SK-N-MC (cell line): ENCODE data around the gene MATN4.
A peak's percentile ranks its signal among the peaks of the same experiment; 100 is the strongest.

Source experiments
- DNase-seq: peaks from one replicate; pipeline ENCODE4 v3.0.0-alpha.2; 2011; ENCODE audit warnings: low read depth, low spot score
- H3K27ac ChIP-seq: fragments of 200-600 bp; sonication (generic); 2 replicates; pipeline ENCODE4 v1.5.1; 2016; ENCODE audit warnings: mixed run types
- H3K36me3 ChIP-seq: fragments of 200-600 bp; sonication (generic); 2 replicates; pipeline ENCODE4 v1.6.1; 2017; ENCODE audit warnings: antibody characterized with exemption, low read length, mixed read lengths; ENCODE audit not compliant: insufficient read depth
- H3K4me3 ChIP-seq: fragments of 200-600 bp; sonication (generic); 2 replicates; pipeline ENCODE4 v1.5.1; 2016
- H3K9ac ChIP-seq: fragments of 200-600 bp; sonication (generic); 2 replicates; pipeline ENCODE4 v1.8.0; 2017; ENCODE audit warnings: mixed run types, mixed read lengths; ENCODE audit not compliant: insufficient read length
- H3K9me3 ChIP-seq: fragments of 200-600 bp; sonication (generic); 2 replicates; pipeline ENCODE4 v1.6.1; 2017; ENCODE audit warnings: low read depth, mild to moderate bottlenecking, antibody characterized with exemption, low read length, moderate library complexity, mixed read lengths
- EZH2 ChIP-seq: fragments of 200-600 bp; sonication (generic); IDR thresholded peaks from one replicate; pipeline ENCODE4 v1.6.1; 2017; ENCODE audit warnings: antibody characterized with exemption
- FOXP2 ChIP-seq: optimal IDR thresholded peaks from 2 replicates; pipeline ENCODE3; 2011; ENCODE audit warnings: mild to moderate bottlenecking, moderate library complexity; ENCODE audit not compliant: insufficient read depth; ENCODE audit errors: extremely low read length, control extremely low read depth
- POLR2AphosphoS5 ChIP-seq: IDR thresholded peaks from 2 replicates; pipeline ENCODE4 v1.6.1; 2012; ENCODE audit warnings: mild to moderate bottlenecking, low read depth, low read length, borderline replicate concordance

The MATN4 gene

GRCh38 chr20:45318948-45319347, 10.8 kb upstream of the MATN4 start:
- TF ChIP-seq EZH2: no peak
- no peak for TF ChIP-seq POLR2AphosphoS5
- TF ChIP-seq FOXP2: no peak
- H3K27ac ChIP-seq: peak overlapping the region; percentile 97

GRCh38 chr20:45318386-45318939, 10.4 kb upstream of the MATN4 start:
- TF ChIP-seq EZH2: no peak
- no peak for TF ChIP-seq FOXP2
- TF ChIP-seq POLR2AphosphoS5: no peak
- Histone ChIP-seq H3K36me3 (no peaks in the 10 kb centered on the region), H3K9me3 (no peaks in the 10 kb centered on the region), H3K9ac (peak overlapping the region; percentile 53), H3K27ac (peak overlapping the region; percentile 97), H3K4me3 (peak overlapping the region; percentile 60)
- no peak for DNase-seq

More at GRCh38 chr20:45318948-45319347, 10.8 kb upstream of the MATN4 start:
- Histone ChIP-seq H3K36me3 (no peaks in the 10 kb centered on the region), H3K9ac (peak overlapping the region; percentile 53), H3K4me3 (peak overlapping the region; percentile 60), H3K9me3 (no peaks in the 10 kb centered on the region)
- no peak for DNase-seq

- DNase-seq: no peak
- Histone ChIP-seq H3K9me3 (no peaks in the 10 kb centered on the region), H3K4me3 (no peak overlapping the region; the same call in 1 of the 2 replicates), H3K27ac (no peak overlapping the region), H3K9ac (no peak overlapping the region), H3K36me3 (no peaks in the 10 kb centered on the region)
- no peak for TF ChIP-seq EZH2
- no peak for TF ChIP-seq POLR2AphosphoS5
- no peak for TF ChIP-seq FOXP2
Measured at GRCh38 chr20:45317826-45318225, 9.7 kb upstream of the MATN4 start.

GRCh38 chr20:45316150-45317080, 8.3 kb upstream of the MATN4 start:
- Histone ChIP-seq H3K4me3 (no peak overlapping the region), H3K27ac (no peak overlapping the region), H3K36me3 (no peaks in the 10 kb centered on the region), H3K9me3 (no peaks in the 10 kb centered on the region), H3K9ac (no peak overlapping the region)
- TF ChIP-seq FOXP2 (no peak), POLR2AphosphoS5 (no peak), EZH2 (no peak)
- no peak for DNase-seq

GRCh38 chr20:45315672-45316071, 7.6 kb upstream of the MATN4 start:
- TF ChIP-seq EZH2 (no peak), POLR2AphosphoS5 (no peak), FOXP2 (no peak)
- Histone ChIP-seq H3K27ac (no peak overlapping the region), H3K36me3 (no peaks in the 10 kb centered on the region), H3K4me3 (no peak overlapping the region), H3K9me3 (no peaks in the 10 kb centered on the region), H3K9ac (no peak overlapping the region)
- DNase-seq: no peak

- no peak for DNase-seq
- no peaks in the 10 kb centered on the region for H3K36me3 ChIP-seq
- no peak overlapping the region for H3K4me3 ChIP-seq
- no peaks in the 10 kb centered on the region for H3K9me3 ChIP-seq
- TF ChIP-seq POLR2AphosphoS5: no peak
- no peak for TF ChIP-seq FOXP2
- no peak for TF ChIP-seq EZH2
- H3K9ac ChIP-seq: no peak overlapping the region
- no peak overlapping the region for H3K27ac ChIP-seq
Measured at GRCh38 chr20:45313943-45314342, 5.8 kb upstream of the MATN4 start.

- no peak for DNase-seq
- H3K36me3 ChIP-seq: no peaks in the 10 kb centered on the region
Measured at GRCh38 chr20:45313065-45313695, 5.1 kb upstream of the MATN4 start.

GRCh38 chr20:45312241-45312640, 4.1 kb upstream of the MATN4 start:
- TF ChIP-seq POLR2AphosphoS5 (no peak), EZH2 (no peak), FOXP2 (no peak)
- Histone ChIP-seq H3K27ac (no peak overlapping the region), H3K36me3 (no peaks in the 10 kb centered on the region), H3K9me3 (no peaks in the 10 kb centered on the region), H3K9ac (no peak overlapping the region), H3K4me3 (no peak overlapping the region)
- DNase-seq: no peak

More at GRCh38 chr20:45313065-45313695, 5.1 kb upstream of the MATN4 start:
- Histone ChIP-seq H3K9me3 (no peaks in the 10 kb centered on the region), H3K4me3 (no peak overlapping the region), H3K9ac (no peak overlapping the region), H3K27ac (no peak overlapping the region)
- TF ChIP-seq FOXP2 (no peak), EZH2 (no peak), POLR2AphosphoS5 (no peak)
